ENCODE data around the gene TRPM3.
A peak's percentile ranks its signal among the peaks of the same experiment; 100 is the strongest.
"Not testable (repeated sequence)": the region's sequence is repeated elsewhere in the genome, so short reads cannot be mapped to it uniquely, and the experiment has no call there.

Gene TRPM3

DNA sequence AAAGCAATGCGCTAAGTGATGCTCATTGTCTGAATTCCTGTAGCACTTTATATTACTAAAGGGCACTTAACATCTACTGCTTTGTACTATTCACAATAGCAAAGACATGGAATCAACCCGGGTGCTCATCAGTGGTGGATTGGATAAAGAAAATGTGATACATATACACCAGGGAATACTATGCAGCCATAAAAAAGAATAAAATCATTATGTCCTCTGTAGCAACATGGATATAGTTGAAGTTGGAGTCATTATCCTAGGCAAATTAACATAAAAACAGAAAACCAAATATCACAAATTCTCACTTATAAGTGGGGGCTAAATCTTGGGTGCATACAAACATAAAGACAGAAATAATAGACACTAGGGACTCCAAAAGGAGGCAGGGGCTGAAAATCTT is 308.3 kb downstream of the TRPM3 start:
- no peak for DNase-seq

DNA sequence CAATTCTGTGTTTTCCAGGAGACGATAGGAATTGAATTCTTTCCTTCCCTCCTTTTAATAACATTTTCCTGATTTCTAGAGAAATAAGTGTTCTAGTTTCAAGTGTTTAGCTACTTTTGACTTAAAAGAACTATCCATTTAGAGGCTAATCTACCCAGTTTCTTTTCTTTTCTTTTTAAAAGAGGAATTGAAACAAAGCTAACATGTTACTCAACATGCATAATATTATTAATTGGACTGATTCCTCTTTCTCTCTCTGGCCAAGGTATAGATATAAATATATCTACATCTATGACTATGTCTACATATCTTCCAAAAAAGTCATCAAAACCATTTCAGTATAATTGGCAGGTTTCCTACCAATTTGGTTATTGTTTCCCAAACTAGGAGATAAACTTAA is 309.8 kb downstream of the TRPM3 start:
- DNase-seq = no peak

DNA sequence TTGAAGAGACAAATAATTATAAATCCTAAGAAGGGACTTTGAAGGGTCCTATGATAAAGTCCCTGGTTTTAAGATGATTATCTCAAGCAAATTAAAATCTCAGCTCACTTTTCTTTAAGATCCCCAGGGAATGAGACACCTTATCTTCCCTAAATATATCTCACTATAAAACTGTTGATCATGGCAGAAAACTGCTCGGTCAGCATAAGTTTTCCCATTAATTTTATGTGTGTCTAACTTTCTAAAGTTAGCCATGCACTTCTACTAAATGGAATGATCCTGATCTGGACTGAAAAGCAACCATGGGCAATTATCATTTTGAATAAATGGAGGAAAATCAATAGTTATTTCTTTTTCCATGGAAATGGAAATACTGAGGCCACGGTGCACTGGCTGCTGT is 314.5 kb downstream of the TRPM3 start:
- no peak for DNase-seq

DNA sequence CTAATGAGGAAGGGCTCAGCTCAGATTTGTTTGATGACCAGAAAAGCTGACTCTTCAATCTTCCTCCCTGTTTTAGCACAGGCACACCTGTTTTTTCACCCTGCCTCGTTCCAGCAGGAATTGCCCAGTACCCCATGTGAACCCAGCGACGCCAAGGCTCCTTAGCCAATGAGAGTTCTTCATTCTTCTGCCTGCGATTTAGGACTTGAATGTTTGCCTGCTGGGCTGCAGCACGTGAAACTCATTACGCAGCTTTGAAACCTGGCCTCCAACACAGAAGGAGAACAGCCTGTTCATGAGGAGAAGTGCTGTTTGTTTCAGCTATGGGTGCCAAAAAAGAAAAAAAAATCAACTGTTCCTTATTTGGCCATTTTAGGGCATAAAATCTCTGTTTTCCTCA is 315.5 kb downstream of the TRPM3 start:
- DNase-seq = no peak

DNA sequence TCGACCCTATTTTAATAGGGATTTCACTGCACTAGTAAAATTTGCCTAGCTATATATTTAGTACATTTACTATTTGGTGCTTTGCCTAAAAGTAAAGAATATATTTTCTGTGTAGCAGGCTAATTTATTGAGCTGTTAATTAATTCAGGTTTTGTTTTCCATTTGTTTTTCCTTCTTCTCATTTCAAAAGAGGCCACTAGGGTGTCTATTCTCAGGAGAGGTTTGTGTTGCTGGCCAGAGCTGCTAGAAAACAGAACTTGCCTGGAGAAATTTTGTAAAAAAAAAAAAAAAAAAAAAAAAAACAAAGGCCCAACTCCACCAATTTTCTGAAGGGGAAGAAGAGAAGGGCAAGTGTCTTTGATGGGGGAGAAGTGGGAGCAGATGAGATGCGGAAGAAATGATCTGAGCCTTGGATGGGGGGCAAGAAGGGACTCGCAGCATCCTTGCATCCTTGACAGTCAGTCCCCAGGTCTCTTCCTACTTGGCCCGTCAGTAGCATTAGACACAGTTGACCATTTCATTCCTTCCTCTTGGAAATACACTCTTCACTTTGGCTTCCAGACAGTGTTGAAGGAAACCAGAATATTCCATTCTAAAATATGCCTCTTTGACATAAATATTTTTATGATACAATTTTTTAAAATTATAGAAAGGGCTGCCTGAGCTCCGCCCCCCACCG is 318.5 kb downstream of the TRPM3 start:
- no peak for DNase-seq

DNA sequence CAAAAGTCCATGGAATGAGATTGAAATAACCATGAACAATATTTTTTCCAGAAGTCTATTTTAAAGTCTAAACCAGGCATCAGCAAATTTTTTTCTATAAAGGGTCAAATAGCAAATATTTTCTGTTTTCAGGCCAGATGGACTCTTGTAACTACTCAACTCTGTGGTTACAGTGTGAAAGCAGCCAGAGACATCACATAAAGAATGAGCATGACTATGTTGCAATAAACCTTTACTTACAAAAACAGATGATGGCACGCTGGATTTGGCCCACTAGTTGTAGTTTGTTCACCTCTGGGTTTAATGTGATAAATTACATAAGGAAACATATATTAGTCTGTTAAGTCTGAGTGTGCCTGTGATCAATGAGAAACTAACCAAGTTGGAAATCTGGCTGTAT is 319.2 kb downstream of the TRPM3 start:
- no peak for DNase-seq

DNA sequence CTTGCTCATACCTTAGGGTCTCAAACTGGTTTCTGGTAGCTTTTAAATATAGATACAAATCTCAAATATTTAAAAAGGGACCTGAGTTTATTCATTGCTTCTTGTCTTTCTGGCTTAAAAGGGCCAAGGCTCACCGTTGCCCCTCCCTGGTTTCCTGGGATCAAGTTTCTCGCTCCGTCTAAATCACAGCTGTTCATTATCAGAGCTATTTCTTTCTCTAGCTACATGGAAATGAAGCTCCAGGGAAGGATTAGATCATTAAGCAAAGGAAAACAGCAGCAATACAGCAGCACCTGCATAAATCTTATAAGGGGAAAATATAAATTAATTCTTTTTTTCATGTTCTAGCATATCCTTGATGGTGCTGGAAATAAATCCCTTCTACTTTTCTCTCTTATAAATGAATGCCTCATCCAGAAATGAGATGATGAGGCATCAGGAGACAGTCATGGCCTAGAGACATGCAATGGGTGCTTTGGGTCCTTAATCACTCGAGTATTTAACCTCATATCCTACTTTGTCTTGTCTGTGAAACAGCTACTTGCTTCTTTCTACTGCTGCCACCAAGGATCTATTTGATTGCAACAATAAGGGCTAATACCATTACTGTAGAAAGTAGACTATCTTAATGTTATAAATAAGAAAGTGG is 320.1 kb downstream of the TRPM3 start:
- DNase-seq = no peak

DNA sequence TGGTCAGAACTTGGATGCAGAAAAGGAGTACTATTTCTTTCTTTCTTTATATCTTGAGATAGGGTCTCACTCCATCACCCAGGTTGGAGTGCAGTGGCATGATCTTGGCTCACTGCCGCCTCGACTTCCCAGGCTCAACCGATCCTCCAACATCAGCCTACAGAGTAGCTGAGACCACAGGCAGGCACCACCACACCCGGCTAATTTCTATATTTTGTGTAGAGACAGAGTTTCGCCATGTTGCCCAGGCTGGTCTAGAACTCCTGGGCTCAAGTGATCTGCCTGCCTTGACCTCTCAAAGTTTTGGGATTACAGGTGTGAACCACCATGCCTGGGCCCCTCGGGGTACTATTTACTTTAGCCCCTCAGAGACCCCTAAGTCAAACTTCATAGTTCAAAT is 323.4 kb downstream of the TRPM3 start:
- DNase-seq = no peak

DNA sequence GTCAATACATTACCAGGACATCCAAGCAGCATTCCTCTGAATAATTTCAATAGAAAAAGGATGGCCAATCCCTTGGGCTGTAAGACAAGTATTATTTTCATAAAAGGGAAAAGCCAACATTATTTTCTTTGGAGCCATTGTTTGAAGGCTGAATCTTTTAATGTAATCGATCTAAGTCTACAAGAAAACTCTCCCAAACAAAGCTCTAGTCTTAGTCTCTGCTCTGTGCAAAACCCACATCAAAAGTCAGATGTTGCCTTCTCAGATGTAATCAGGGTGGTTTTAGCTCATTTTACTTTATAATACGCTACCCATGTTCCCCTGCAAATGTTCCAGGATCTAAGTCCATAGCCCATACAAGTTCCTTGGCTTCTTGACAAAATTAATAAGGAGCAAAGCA is 325.6 kb downstream of the TRPM3 start:
- no peak for DNase-seq

DNA sequence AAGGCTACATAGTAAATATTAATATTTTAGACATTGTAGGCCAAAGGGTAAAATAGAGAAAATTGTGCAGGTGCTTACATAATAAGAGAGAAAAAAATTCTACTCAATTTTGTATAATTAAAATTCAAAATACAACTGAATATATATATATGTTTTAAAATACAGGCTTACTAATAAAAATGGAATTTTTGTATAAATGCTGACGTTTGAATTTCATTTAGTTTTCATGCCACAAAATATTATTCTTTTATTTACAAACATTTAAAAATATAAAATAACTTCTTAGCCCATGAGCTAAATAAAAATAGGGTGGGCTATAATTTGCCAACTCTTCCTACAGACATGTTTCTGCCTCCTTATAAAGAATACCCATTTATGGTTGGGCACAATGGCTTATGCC is 328.6 kb downstream of the TRPM3 start:
- DNase-seq = no peak

DNA sequence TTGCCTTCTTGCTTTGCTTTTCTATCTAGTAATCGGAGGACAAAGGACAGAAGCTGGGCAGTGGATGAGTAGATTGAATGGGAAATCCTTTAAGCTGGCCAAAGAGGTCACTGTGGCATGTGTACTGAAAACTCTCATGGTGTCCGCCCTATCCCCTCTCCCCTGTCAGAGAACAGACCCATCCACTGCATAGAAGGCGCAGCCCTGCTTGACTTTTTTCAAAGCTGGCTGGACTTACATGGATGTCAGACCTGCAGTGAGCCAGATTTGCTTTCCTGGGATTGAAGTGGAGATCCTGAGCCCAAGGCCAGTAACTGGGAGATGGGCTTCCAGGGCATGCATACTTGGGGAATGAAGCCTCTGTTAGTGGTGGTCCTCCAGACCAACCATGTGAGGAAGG is 329.5 kb downstream of the TRPM3 start:
- no peak for DNase-seq

DNA sequence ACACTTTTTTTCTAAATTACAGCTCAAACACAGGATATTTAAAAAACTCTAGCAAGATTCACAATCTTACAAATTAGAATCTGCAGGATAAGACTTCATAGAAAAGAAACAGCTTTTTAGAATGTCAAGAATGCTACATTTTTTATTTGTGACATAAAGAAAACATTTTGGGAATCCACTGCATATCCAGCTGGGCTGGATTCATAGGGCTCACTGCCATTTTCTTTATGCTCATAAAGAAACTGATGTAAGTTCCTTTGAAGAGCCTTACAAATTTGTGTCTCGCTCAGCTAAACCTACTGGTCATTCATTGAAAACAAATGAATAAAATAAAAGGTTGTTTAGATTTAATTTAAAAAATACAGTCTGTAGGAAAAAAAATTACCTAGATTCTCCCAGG is 332.3 kb downstream of the TRPM3 start:
- DNase-seq = no peak

DNA sequence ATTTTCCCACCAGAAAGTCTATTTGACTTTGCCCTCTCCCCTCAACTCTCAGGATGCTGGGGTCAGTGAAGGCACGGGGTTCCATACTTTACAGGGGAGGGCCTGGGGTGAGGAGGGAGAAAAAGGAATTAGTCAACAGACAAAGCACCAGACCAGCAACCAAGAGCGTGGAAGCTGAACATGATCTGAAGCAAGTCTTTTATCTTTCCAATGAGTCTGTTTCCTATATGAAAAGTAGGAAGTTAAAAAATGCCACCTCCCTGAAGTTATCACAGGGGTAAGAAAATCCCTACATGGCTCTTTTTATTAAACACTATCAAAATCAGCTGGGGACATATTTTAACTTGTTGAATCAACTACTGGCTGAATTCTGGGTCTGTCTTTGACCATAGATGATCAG is 337.0 kb downstream of the TRPM3 start:
- no peak for DNase-seq

DNA sequence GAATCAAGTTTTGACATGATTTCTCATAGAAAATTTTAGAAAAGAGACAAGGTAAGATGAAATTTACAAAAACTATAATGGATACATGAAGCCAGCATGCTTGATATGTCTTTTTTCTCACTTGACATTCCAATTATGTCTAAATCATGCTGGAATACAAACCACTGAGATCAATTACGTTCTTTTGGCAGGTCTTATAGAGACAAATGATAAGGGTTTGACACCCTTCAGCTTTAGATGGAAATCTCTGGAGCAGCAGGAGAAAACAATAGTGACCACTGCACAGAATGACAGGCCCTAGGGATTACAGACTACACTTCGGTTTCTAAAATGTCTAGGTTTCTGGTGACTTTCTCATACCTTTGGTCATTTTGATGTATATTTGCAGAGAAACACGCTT is 342.9 kb downstream of the TRPM3 start:
- DNase-seq = no peak

DNA sequence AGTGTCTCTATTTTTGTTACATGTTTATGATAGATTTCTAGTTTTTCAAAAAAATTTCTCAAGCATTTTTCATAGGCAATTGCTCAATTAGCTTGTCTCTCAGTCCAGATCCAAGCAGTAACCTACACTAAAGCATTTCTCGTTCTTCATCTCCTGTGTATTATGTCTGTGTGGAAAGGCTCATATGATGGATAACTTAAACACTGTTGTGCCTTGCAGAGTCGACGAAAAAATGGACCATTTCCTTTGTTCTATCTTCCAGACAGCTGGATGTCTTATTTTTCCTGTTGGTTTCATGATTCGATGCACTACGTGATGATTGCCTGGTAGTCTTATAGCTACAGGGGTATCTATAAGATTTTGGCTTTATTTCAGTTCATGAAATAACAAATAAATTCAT is 347.8 kb downstream of the TRPM3 start:
- no peak for DNase-seq

DNA sequence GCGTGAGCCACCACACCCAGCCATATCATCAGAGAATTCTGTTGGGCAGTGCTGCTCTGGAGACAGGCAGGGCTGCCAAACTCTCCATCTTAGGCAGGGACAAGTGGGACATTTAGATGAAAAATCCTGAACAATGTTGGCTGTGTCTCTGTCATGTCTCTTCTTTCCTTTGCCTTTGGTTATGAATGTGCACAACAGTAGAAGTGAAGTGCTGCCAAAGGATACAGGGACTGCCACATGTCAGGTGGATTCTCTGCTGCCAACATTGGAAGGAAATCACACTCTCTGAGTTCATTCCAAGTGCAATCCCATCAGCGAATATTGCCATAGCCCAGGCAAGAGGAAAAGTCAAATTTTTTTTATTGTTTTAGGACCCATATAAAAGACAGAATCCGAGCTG is 348.8 kb downstream of the TRPM3 start:
- no peak for DNase-seq

DNA sequence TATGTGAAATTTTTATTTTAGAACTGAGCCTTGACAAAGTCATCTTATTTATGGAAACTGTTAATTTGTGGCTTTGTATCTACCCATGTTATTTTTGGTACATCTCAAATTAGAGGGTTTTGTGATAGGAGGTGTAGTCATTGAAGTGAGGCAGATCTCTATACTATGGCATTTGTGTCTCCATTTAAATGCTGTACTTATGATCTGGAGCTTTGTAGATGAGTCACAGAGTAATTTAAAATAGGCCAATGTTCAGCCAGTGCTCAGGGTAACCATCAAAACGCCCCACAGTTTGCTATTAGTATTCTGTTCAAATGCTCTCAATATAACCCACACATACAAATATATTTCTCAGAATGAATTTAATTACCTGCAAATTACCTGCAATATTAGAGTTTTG is 355.5 kb downstream of the TRPM3 start:
- no peak for DNase-seq

DNA sequence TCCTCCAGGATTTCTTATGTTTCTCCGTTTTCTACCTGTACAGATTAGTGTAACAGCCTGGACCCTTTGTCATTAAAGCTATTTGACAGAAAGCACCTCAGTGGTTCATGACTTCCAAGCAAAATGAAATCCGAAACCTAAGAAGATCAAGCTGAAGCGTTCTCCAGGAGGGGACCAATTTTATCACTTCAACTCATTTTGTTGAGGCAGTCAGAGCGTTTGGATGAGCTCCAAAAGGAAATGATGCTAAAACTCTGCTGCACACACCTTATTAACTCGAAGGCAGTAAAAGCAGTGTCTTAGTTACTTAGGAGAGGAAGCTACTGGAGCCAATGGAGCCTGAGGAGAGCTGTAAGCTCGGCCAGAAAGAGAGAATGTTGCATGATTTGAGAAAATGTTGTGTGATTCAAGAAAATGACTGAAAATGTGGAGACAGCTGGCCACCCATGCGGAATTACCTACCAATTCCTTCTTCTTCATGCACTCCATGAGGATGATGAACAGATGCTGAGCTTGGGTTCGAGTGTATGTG is 360.2 kb downstream of the TRPM3 start:
- peak in 1 of 2 experiments; percentile 45 for DNase-seq

DNA sequence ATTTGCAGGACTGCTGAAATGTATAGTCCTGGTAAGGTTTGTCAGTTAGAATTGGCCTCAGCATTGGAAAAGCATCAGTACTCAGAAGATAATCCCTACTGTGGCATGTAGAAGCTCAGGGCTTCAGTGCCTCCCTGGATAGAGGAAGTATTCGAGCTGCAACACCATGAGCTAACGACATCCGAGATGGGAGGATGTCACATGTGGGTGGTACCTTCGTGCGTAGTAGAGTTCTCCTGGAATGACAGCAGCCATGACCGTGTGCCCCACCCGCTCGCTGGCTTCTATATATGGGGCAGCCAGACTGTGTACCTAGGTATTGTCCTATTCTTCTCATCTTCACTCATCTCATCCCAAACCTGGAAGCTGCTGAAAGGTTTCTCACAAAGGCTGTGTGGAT is 361.2 kb downstream of the TRPM3 start:
- no peak for DNase-seq

DNA sequence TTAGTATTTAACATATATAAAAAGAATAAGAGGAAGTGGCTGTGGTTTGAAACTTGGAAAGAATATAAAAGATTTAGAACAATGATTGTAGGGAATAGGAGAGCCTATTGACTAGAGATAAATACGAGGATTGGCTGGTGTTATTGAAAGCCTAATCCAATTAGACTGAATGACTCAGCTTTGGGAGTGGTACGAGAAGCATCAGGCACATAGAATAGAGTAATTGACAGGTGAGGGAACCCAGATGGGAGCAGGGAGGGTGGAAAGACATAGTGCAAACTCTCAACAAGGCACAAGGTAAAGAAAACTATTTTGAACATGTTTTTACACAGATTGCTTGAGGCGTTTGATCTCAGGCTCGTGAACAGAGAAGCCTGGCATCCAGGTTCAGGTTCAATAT is 368.1 kb downstream of the TRPM3 start:
- DNase-seq = peak; percentile 17 to 45

DNA sequence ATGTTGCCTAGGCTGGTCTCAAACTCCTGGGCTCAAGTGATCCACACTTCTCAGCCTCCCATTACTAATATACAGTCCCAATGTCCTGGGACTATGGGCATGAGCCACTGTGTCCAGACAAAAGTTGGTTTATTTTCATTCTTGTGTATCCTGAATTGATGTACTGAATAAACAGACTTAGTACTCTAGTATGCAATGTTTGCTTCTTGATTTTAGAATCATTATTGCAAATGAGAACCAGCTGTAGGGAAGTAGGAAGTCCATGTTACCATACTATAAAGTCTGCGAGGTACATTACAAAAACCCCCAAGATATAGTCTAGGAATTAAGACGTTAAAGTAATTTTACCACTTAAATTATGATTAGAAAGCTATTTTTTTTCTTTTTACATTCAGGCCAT is 372.4 kb downstream of the TRPM3 start:
- DNase-seq = no peak

DNA sequence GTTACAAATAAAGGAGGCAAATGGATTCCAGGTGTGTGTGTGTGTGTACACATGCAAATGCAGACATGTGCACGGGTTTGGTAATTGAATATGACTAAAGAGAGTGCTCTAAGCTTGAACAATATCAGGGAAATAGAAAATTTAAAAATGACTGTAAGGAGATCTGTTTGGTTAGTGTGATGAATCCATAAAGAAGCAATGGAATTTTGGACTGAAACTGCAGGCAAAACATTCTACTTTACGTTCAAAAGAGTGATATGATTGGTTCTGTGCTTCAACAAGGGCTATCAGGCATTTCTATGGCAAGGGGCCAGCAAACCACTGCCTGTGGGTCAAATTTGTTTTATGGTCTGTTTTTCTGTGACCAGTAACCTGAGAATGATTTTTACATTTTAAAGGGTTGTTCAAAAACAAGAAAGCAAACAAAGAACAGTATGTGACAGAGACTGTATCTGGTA is 374.1 kb downstream of the TRPM3 start:
- DNase-seq = peak in 1 of 2 experiments; percentile 50

DNA sequence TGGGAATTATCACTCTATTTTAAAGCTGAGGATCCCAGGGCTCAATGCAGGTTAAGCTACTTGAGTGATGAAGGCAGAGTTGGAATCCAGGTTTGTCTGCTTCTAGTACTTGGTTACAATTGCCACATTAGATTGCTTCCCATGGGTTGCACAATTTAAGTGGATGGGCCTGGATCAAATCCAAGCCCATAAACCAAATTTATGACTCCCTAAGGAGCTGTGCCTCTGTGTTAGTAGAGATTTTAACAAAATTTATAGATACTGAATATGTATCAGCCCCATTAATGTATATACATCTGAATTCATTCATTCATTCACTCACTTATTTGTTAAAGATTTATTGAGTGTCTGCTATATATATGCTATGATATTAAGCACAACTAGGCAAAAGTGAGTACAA is 374.7 kb downstream of the TRPM3 start:
- peak; percentile 55 to 81 for DNase-seq

DNA sequence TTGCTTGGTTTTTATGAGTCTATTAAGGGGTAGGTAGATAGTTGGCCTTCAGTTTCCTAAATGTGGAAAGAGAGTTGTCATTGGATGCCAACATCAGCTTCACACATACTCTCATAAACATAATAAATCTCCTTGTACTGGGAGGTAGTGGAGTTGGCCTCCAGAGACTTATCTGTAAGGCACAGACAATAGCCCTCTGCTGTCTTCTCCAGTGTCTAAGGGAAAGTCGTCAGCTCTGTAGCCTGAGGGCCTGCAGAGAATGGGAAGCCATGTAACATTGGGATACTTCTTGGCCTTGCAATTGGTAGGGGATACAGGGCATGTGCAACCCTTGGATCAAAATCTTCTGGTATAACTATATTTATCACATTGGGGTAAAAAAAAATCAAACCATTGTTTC is 375.1 kb downstream of the TRPM3 start:
- DNase-seq = no peak

DNA sequence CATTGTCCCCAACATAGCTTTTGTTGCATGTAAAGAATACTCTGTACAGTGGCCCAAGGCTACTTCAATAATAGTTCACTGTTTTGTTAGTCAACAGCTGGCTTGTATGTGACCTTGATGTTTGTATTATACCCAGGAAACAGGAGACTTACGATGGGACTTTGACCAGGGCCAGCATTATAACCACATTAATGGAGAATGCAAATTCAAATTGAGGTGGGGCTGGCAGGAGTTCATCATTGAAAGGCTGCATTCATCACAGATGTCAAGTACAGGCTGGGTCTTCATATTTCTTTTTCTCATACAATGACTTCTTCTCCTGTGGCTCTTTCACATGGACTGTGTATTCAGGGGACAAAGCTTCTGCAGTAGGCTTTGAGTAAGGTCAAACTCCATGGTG is 396.6 kb downstream of the TRPM3 start:
- DNase-seq = not testable (repeated sequence)

Measured in NCI-H2081 (cell line).